NCI-H1436 (cell line): Measurements from ENCODE around the gene LRRC26.

Experiments used
- DNase-seq: peaks from one replicate; lab custom pipeline; 2025; lab: John Stamatoyannopoulos, UW

The LRRC26 gene

GRCh38 chr9:137183980-137184595 lies 14.2 kb upstream of the LRRC26 start:
- no peak for DNase-seq

- DNase-seq: no peak
These were observed 13.0 kb upstream of the LRRC26 start for GRCh38 chr9:137182836-137183235.

DNA sequence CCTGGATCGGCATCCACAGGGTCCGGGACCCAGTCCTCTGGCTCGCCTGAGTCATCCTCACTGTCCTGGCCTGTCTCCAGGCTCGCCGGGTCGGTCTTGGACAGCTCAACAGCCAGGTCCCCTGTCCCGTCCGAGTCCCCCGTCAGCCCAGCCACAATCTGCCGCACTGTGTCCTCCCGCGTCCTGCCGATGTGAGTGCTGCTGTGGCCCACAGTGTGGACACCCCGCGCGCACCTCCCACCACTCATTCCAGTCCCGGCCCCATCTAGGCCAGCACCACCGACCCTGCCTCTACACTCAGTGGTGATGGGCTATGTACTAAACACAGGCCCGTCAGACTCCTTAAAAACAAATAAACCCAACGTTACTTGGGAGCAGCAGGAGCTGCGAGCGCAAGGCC lies 11.8 kb upstream of the LRRC26 start:
- no peak for DNase-seq

GRCh38 chr9:137180491-137180890 lies 10.6 kb upstream of the LRRC26 start:
- DNase-seq: no peak

DNA sequence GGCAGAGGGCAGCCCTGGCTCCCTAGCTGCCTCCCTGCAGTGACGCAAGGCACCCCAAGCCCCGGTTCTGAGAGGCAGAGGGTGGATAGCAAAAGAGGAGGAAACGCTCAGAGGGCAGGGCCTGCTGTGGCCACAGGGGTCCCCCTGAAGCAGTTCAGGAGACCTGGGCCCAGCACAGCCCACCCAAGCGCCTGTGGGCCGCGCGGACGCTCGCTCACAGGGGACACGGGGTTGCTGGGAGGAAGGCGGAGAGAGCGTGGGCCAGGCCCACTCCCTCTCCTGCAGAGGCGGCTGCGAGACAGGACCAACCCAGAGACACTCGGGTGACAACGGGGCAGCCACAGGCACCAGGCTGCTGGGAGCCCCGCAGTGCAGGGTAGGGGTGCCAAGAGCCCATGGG lies 9.9 kb upstream of the LRRC26 start:
- no peak for DNase-seq

GRCh38 chr9:137178939-137179630 lies 9.2 kb upstream of the LRRC26 start:
- no peak for DNase-seq

- DNase-seq: no peak
These were observed 8.5 kb upstream of the LRRC26 start for GRCh38 chr9:137178201-137178938.

- DNase-seq: no peak
These were observed 6.7 kb upstream of the LRRC26 start for GRCh38 chr9:137176302-137177182.

- no peak for DNase-seq
These were observed 5.6 kb upstream of the LRRC26 start for GRCh38 chr9:137175345-137175961.

GRCh38 chr9:137174722-137175293 lies 5.0 kb upstream of the LRRC26 start:
- no peak for DNase-seq

DNA sequence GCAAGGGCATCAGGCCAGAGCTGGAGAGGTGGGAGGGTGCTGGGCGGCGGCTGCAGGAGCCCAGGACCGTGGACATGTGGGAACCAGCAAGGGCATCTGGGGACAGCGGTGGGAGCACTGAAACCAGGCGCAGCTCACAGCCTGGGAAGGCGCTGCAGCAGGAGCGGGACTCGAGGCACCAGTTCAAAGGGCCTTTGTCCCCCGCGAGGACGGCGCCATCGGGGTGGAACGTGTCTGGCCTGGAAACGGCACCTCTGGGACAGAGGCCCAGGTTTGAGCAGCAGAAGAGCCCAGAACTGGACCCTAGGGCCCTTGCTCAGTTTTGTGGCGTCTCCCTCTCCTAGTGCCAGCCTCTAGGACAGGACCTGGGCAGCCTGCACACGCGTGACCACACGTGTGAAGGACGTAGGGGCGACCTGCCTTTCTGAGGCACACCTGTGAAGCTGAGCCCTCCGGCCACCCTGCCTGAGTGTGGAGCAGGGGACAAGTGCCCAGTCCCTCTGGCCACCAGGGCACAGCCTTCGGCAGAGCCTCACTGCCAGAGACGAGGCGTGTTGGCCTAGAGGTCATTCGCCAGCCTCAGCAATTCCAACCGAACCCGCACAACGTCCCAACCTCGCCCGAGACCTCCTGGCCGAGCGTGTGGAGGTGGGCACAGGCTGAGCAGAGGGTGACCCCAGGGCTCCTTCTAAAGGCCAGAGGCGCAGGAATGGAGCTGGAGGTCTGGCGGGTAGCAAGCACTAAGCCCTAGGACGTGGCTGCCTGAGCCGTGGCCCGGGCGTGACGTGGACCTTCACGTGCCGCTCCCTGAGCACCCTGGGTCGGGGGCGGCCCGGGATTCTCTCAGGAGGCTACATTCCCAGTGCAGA lies 4.2 kb upstream of the LRRC26 start:
- DNase-seq: no peak

- no peak for DNase-seq
These were observed 3.3 kb upstream of the LRRC26 start for GRCh38 chr9:137172901-137173795.

GRCh38 chr9:137171149-137171900 lies 1.5 kb upstream of the LRRC26 start:
- no peak for DNase-seq

- DNase-seq: no peak
These were observed 766 bp upstream of the LRRC26 start for GRCh38 chr9:137170486-137171148.

DNA sequence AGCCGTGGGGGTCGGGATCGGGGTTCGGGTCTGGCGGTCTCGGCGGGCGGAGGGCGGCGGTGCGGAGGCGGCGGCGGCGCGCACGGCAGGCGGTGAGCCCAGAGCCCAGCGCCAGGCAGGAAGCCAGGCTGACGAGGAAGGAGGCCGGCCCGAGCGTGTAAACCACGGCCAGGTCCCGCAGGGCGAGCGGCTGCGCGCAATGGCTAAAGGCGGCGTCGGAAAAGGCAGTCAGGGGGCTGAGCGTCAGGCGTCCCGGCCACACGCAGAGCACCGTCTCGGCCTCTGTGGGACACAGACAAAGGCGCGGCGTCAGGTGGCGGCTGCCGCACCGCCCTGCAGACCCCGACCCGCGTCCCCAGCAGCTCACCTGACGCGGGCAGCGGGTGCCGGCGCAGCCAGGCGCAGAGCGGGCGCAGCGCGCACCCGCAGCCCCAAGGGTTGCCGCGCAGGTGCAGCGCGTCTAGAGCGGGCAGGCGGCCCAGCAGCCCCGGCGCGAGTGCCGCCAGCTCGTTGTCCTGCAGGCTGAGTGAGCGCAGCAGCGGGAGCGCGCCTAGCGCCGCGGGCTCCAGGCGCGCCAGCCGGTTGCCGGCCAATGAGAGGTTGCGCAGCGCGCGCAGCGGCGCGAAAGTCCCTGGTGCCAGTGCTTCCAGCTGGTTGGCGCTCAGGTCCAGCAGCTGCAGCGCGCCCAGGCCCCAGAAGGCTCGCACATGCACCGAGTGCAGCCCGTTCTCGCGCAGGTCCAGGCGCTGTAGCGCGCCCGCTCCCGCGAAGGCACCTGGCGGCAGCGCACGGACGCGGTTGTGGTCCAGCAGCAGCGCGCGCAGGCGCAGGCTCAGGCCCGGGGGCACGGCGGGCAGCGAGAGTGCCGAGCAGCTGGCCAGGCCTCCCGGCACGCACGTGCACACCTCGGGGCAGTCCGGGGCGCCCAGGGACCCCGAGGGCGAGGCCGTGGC lies 671 bp downstream of the LRRC26 start:
- peak; percentile 60 for DNase-seq

DNA sequence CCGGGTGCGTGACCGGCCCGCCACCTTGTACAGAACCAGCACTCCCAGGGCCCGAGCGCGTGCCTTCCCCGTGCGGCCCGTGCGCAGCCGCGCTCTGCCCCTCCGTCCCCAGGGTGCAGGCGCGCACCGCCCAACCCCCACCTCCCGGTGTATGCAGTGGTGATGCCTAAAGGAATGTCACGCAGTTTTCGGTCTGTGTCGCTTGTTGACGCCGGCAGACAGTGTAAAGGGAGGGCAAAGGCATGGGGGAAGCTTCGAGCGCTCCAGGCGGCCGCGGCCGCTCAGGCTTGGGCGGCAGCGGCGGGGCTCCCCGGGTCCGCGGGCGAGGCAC lies 1.3 kb downstream of the LRRC26 start:
- no peak for DNase-seq
